Measurements from ENCODE around the gene XPNPEP1.
A peak's percentile ranks its signal among the peaks of the same experiment; 100 is the strongest.

The XPNPEP1 gene

DNA sequence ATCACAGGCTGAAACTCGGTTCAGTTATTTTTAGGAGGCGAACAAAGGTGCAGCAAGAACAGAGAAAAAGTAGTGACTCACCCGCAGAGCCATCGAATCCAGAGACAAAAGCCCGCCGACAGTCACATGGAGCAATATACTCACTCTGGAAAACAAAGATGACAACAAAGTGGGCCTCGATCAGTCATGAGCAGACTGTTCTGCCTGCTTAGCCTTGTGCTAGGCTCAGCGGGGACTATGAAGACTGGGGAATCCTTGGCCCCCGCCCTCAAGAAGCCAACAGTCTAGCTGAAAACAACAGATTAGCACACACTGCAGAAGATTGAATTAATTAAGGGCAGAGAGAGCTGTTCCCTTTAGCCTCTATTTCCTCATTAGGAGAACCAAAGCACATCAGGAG, 30.4 kb downstream of the XPNPEP1 start (continued):
- TF ChIP-seq SNAI2 (CRISPR knock-in tag; IDR thresholded peaks at IDR 0.05): peak; percentile 80; the same call in 1 of the 2 replicates
- no peak for TF ChIP-seq ZNF565 (CRISPR knock-in tag; conservative IDR thresholded peaks at IDR 0.05; ENCODE audit: low read depth)
- no peak for TF ChIP-seq CSDC2 (CRISPR knock-in tag; IDR thresholded peaks at IDR 0.05)
- no peak for TF ChIP-seq ZC3H10 (CRISPR knock-in tag; IDR thresholded peaks at IDR 0.05)
- TF ChIP-seq, protein P1, sequence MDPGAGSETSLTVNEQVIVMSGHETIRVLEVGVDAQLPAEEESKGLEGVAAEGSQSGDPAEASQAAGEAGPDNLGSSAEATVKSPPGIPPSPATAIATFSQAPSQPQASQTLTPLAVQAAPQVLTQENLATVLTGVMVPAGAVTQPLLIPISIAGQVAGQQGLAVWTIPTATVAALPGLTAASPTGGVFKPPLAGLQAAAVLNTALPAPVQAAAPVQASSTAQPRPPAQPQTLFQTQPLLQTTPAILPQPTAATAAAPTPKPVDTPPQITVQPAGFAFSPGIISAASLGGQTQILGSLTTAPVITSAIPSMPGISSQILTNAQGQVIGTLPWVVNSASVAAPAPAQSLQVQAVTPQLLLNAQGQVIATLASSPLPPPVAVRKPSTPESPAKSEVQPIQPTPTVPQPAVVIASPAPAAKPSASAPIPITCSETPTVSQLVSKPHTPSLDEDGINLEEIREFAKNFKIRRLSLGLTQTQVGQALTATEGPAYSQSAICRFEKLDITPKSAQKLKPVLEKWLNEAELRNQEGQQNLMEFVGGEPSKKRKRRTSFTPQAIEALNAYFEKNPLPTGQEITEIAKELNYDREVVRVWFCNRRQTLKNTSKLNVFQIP (CRISPR knock-in tag; IDR thresholded peaks at IDR 0.05; ENCODE audit: borderline replicate concordance, low read depth): 0 out of 2 replicates have a peak, but pooled peaks have one; percentile 23
- no peak for TF ChIP-seq GLIS3 (CRISPR knock-in tag; IDR thresholded peaks at IDR 0.05)

DNA sequence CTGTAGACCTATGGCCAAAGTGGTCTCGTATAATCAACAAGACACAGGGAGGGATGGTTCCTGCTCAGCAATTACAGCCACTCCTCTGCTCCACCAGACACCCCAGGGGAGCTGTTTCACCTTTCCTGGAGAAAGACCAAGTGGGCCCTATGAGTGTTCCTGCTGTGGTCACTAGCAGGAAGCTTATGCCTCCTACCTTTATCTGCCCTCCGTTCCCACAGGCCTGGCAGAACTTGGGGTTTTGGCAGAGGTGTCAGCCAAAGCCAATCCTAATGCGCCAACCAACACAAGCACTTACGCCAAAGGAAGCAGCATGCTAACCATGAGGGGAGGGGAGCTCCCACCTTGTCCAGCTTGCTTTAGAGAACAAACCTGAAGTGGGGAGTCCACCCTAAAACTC, 31.2 kb downstream of the XPNPEP1 start:
- TF ChIP-seq TOX (CRISPR knock-in tag; IDR thresholded peaks at IDR 0.05; ENCODE audit: borderline replicate concordance) (no peak), ZFP30 (CRISPR knock-in tag; IDR thresholded peaks at IDR 0.05) (no peak), ARNTL (CRISPR knock-in tag; IDR thresholded peaks at IDR 0.05; ENCODE audit: borderline replicate concordance, low read depth) (no peak), ZFP3 (CRISPR knock-in tag; IDR thresholded peaks at IDR 0.05) (no peak), ZC3H10 (CRISPR knock-in tag; IDR thresholded peaks at IDR 0.05) (no peak), ISL1 (CRISPR knock-in tag; IDR thresholded peaks at IDR 0.05) (no peak), TCF4 (CRISPR knock-in tag; IDR thresholded peaks at IDR 0.05; ENCODE audit: borderline replicate concordance) (no peak), ZNF565 (CRISPR knock-in tag; conservative IDR thresholded peaks at IDR 0.05; ENCODE audit: low read depth) (no peak), SNAI2 (CRISPR knock-in tag; IDR thresholded peaks at IDR 0.05) (no peak), ZNF70 (CRISPR knock-in tag; IDR thresholded peaks at IDR 0.05) (no peak), CSDC2 (CRISPR knock-in tag; IDR thresholded peaks at IDR 0.05) (no peak), RARB (CRISPR knock-in tag; IDR thresholded peaks at IDR 0.05) (no peak)
- TF ChIP-seq, protein P2, sequence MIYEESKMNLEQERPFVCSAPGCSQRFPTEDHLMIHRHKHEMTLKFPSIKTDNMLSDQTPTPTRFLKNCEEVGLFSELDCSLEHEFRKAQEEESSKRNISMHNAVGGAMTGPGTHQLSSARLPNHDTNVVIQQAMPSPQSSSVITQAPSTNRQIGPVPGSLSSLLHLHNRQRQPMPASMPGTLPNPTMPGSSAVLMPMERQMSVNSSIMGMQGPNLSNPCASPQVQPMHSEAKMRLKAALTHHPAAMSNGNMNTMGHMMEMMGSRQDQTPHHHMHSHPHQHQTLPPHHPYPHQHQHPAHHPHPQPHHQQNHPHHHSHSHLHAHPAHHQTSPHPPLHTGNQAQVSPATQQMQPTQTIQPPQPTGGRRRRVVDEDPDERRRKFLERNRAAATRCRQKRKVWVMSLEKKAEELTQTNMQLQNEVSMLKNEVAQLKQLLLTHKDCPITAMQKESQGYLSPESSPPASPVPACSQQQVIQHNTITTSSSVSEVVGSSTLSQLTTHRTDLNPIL (CRISPR knock-in tag; IDR thresholded peaks at IDR 0.05; ENCODE audit: low read depth): no peak
- TF ChIP-seq, protein P1 (CRISPR knock-in tag; IDR thresholded peaks at IDR 0.05; ENCODE audit: borderline replicate concordance, low read depth): no peak
- TF ChIP-seq, protein P3, sequence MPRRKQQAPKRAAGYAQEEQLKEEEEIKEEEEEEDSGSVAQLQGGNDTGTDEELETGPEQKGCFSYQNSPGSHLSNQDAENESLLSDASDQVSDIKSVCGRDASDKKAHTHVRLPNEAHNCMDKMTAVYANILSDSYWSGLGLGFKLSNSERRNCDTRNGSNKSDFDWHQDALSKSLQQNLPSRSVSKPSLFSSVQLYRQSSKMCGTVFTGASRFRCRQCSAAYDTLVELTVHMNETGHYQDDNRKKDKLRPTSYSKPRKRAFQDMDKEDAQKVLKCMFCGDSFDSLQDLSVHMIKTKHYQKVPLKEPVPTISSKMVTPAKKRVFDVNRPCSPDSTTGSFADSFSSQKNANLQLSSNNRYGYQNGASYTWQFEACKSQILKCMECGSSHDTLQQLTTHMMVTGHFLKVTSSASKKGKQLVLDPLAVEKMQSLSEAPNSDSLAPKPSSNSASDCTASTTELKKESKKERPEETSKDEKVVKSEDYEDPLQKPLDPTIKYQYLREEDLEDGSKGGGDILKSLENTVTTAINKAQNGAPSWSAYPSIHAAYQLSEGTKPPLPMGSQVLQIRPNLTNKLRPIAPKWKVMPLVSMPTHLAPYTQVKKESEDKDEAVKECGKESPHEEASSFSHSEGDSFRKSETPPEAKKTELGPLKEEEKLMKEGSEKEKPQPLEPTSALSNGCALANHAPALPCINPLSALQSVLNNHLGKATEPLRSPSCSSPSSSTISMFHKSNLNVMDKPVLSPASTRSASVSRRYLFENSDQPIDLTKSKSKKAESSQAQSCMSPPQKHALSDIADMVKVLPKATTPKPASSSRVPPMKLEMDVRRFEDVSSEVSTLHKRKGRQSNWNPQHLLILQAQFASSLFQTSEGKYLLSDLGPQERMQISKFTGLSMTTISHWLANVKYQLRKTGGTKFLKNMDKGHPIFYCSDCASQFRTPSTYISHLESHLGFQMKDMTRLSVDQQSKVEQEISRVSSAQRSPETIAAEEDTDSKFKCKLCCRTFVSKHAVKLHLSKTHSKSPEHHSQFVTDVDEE (CRISPR knock-in tag; IDR thresholded peaks at IDR 0.05): no peak
- TF ChIP-seq, protein P4, sequence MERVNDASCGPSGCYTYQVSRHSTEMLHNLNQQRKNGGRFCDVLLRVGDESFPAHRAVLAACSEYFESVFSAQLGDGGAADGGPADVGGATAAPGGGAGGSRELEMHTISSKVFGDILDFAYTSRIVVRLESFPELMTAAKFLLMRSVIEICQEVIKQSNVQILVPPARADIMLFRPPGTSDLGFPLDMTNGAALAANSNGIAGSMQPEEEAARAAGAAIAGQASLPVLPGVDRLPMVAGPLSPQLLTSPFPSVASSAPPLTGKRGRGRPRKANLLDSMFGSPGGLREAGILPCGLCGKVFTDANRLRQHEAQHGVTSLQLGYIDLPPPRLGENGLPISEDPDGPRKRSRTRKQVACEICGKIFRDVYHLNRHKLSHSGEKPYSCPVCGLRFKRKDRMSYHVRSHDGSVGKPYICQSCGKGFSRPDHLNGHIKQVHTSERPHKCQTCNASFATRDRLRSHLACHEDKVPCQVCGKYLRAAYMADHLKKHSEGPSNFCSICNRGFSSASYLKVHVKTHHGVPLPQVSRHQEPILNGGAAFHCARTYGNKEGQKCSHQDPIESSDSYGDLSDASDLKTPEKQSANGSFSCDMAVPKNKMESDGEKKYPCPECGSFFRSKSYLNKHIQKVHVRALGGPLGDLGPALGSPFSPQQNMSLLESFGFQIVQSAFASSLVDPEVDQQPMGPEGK (CRISPR knock-in tag; IDR thresholded peaks at IDR 0.05; ENCODE audit: borderline replicate concordance): no peak
- no peak for ATAC-seq

DNA sequence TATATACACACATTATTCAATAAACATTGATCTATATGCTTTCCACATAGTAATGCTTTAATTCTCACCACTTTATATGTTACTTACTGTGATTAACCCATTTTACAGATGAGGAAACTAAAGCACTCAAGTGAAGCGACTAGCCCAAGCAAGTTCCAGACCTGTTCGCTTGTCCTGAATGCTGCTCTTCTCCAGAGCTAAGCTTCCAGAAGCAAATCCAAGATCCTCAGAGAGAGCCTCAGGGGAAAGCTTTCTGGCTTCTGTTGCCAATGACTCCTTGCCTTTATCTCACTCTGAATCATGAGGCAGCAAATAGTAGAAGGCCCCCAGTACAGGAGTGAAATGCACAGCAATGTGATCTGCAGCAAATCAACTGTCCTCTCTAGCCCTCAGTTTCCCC, 32.2 kb downstream of the XPNPEP1 start:
- ATAC-seq: no peak
- TF ChIP-seq RARB (CRISPR knock-in tag; IDR thresholded peaks at IDR 0.05) (no peak), GLIS3 (CRISPR knock-in tag; IDR thresholded peaks at IDR 0.05) (no peak), TCF4 (CRISPR knock-in tag; IDR thresholded peaks at IDR 0.05; ENCODE audit: borderline replicate concordance) (no peak), ZFP3 (CRISPR knock-in tag; IDR thresholded peaks at IDR 0.05) (no peak), ZC3H10 (CRISPR knock-in tag; IDR thresholded peaks at IDR 0.05) (no peak), PPARA (CRISPR knock-in tag; IDR thresholded peaks at IDR 0.05; ENCODE audit: borderline replicate concordance) (no peak), SNAI2 (CRISPR knock-in tag; IDR thresholded peaks at IDR 0.05) (no peak), ISL1 (CRISPR knock-in tag; IDR thresholded peaks at IDR 0.05) (no peak), CSDC2 (CRISPR knock-in tag; IDR thresholded peaks at IDR 0.05) (no peak), ARNTL (CRISPR knock-in tag; IDR thresholded peaks at IDR 0.05; ENCODE audit: borderline replicate concordance, low read depth) (no peak), TOX (CRISPR knock-in tag; IDR thresholded peaks at IDR 0.05; ENCODE audit: borderline replicate concordance) (no peak), BACH2 (CRISPR knock-in tag; IDR thresholded peaks at IDR 0.05; ENCODE audit: borderline replicate concordance) (no peak), ESRRG (CRISPR knock-in tag; IDR thresholded peaks at IDR 0.05) (no peak)
- TF ChIP-seq, protein P2 (CRISPR knock-in tag; IDR thresholded peaks at IDR 0.05; ENCODE audit: low read depth): no peak
- TF ChIP-seq, protein P5, sequence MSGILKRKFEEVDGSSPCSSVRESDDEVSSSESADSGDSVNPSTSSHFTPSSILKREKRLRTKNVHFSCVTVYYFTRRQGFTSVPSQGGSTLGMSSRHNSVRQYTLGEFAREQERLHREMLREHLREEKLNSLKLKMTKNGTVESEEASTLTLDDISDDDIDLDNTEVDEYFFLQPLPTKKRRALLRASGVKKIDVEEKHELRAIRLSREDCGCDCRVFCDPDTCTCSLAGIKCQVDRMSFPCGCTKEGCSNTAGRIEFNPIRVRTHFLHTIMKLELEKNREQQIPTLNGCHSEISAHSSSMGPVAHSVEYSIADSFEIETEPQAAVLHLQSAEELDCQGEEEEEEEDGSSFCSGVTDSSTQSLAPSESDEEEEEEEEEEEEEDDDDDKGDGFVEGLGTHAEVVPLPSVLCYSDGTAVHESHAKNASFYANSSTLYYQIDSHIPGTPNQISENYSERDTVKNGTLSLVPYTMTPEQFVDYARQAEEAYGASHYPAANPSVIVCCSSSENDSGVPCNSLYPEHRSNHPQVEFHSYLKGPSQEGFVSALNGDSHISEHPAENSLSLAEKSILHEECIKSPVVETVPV (CRISPR knock-in tag; IDR thresholded peaks at IDR 0.05): no peak
- TF ChIP-seq, protein P3 (CRISPR knock-in tag; IDR thresholded peaks at IDR 0.05): no peak

All from SK-N-SH treated with all-trans-retinoic acid at 6 μM for 48 hours (cell line).